WTC11 (cell line): Measurements from ENCODE around the gene KIF6. TPM values are rescaled to one million over a fixed set of nuclear protein-coding genes. Genes with fewer than 3 reads are reported as not detected.

Source experiments
- ATAC-seq: fragments of 200-7000 bp; cut with Tn5 transposase; 2 replicates; pipeline ENCODE4 v1.10.0; 2021; ENCODE audit warnings: mild to moderate bottlenecking, moderate library complexity
- CTCF ChIA-PET: fragments of 300-600 bp; sonication (Branson Sonifier 250); formaldehyde crosslinking; loops from one replicate; lab custom pipeline; 2021; ENCODE audit warnings: antibody characterized with exemption; lab: Charles Lee
- POLR2A ChIA-PET: fragments of 350-600 bp; sonication (Branson Sonifier 250); formaldehyde crosslinking; loops from one replicate; lab custom pipeline; 2021; ENCODE audit warnings: antibody characterized with exemption; lab: Charles Lee
- DNase-seq: peaks from one replicate; pipeline ENCODE4 v3.0.0; 2021; ENCODE audit warnings: low spot score
- H3K27ac Mint-ChIP-seq: 2 replicates; pipeline ENCODE4 v1.8.0; 2021; ENCODE audit warnings: mixed read lengths
- H3K27me3 Mint-ChIP-seq: 2 replicates; pipeline ENCODE4 v1.8.0; 2021; ENCODE audit warnings: low read depth, mild to moderate bottlenecking, moderate library complexity, mixed read lengths
- H3K36me3 Mint-ChIP-seq: 2 replicates; pipeline ENCODE4 v1.8.0; 2021; ENCODE audit warnings: mixed read lengths
- H3K4me1 Mint-ChIP-seq: 2 replicates; pipeline ENCODE4 v1.8.0; 2022; ENCODE audit warnings: mixed read lengths
- H3K4me3 Mint-ChIP-seq: 2 replicates; pipeline ENCODE4 v1.8.0; 2021; ENCODE audit warnings: mild to moderate bottlenecking, moderate library complexity, mixed read lengths
- H3K9me3 Mint-ChIP-seq: 2 replicates; pipeline ENCODE4 v1.8.0; 2021; ENCODE audit warnings: mixed read lengths
- FOXK1 ChIP-seq: sonication (generic); formaldehyde crosslinking; IDR thresholded peaks from 2 replicates; pipeline ENCODE4 v1.8.0; 2022; ENCODE audit warnings: mild to moderate bottlenecking, moderate library complexity, missing genetic modification reagents
- FOXP1 ChIP-seq: sonication (generic); formaldehyde crosslinking; IDR thresholded peaks from 2 replicates; pipeline ENCODE4 v1.8.0; 2022; ENCODE audit warnings: missing genetic modification reagents, mild to moderate bottlenecking, moderate library complexity, borderline replicate concordance
- GABPB1 ChIP-seq: sonication (generic); formaldehyde crosslinking; IDR thresholded peaks from 2 replicates; pipeline ENCODE4 v1.8.1; 2023; ENCODE audit warnings: mild to moderate bottlenecking, missing genetic modification reagents
- JAZF1 ChIP-seq: fragments of 250-450 bp; sonication (Bioruptor Pico); IDR thresholded peaks from 2 replicates; pipeline ENCODE4 v1.9.0; 2021; ENCODE audit warnings: moderate library complexity, mild to moderate bottlenecking, inconsistent platforms
- SOX15 ChIP-seq: fragments of 250-450 bp; sonication (Bioruptor Pico); IDR thresholded peaks from 2 replicates; pipeline ENCODE4 v1.9.0; 2021; ENCODE audit warnings: mild to moderate bottlenecking
- TEAD1 ChIP-seq: sonication (generic); formaldehyde crosslinking; IDR thresholded peaks from 2 replicates; pipeline ENCODE4 v1.8.0; 2022; ENCODE audit warnings: mild to moderate bottlenecking, missing genetic modification reagents
- TP53 ChIP-seq: sonication (generic); formaldehyde crosslinking; IDR thresholded peaks from 2 replicates; pipeline ENCODE4 v1.8.1; 2023; ENCODE audit warnings: mild to moderate bottlenecking, missing genetic modification reagents
- ZBTB21 ChIP-seq: sonication (generic); formaldehyde crosslinking; IDR thresholded peaks from 2 replicates; pipeline ENCODE4 v1.8.1; 2023; ENCODE audit warnings: mild to moderate bottlenecking, missing genetic modification reagents, borderline replicate concordance
- total RNA-seq: library from RNA; stranded (reverse); gene quantifications from 3 replicates; pipeline ENCODE4 v1.2.3, GENCODE V29; 2021
- TF ChIP-seq, protein P1 (sequence below): sonication (generic); formaldehyde crosslinking; IDR thresholded peaks from 2 replicates; pipeline ENCODE4 v1.8.0; 2023; ENCODE audit warnings: missing genetic modification reagents
- TF ChIP-seq, protein P2 (sequence below): sonication (generic); formaldehyde crosslinking; IDR thresholded peaks from 2 replicates; pipeline ENCODE4 v1.8.1; 2023; ENCODE audit warnings: mild to moderate bottlenecking, missing genetic modification reagents
- TF ChIP-seq, protein P3 (sequence below): sonication (generic); formaldehyde crosslinking; IDR thresholded peaks from 2 replicates; pipeline ENCODE4 v1.8.0; 2022; ENCODE audit warnings: missing genetic modification reagents
- TF ChIP-seq, protein P4 (sequence below): sonication (generic); formaldehyde crosslinking; IDR thresholded peaks from 2 replicates; pipeline ENCODE4 v1.8.0; 2022; ENCODE audit warnings: mild to moderate bottlenecking, missing genetic modification reagents
- TF ChIP-seq, protein P5 (sequence below): fragments of 250-450 bp; sonication (Bioruptor Pico); IDR thresholded peaks from 2 replicates; pipeline ENCODE4 v1.9.0; 2021; ENCODE audit warnings: mild to moderate bottlenecking, borderline replicate concordance
- TF ChIP-seq, protein P6 (sequence below): sonication (generic); formaldehyde crosslinking; IDR thresholded peaks from 2 replicates; pipeline ENCODE4 v1.8.1; 2022; ENCODE audit warnings: low read depth, mild to moderate bottlenecking, moderate library complexity, missing genetic modification reagents, borderline replicate concordance
- TF ChIP-seq, protein P7 (sequence below): sonication (generic); formaldehyde crosslinking; conservative IDR thresholded peaks from 2 replicates; pipeline ENCODE4 v1.8.1; 2023; ENCODE audit warnings: mild to moderate bottlenecking, low read depth, missing genetic modification reagents, moderate library complexity
- TF ChIP-seq, protein P8 (sequence below): fragments of 250-450 bp; sonication (Bioruptor Pico); IDR thresholded peaks from 2 replicates; pipeline ENCODE4 v1.9.0; 2021; ENCODE audit warnings: moderate library complexity, mild to moderate bottlenecking, inconsistent platforms, borderline replicate concordance
- TF ChIP-seq, protein P9 (sequence below): fragments of 250-450 bp; sonication (Bioruptor Pico); IDR thresholded peaks from 2 replicates; pipeline ENCODE4 v2.1.2; 2022; ENCODE audit warnings: mild to moderate bottlenecking, moderate library complexity

Gene KIF6
- total RNA-seq, 1 experiment from 2014 or later, result 0.57 TPM

DNA sequence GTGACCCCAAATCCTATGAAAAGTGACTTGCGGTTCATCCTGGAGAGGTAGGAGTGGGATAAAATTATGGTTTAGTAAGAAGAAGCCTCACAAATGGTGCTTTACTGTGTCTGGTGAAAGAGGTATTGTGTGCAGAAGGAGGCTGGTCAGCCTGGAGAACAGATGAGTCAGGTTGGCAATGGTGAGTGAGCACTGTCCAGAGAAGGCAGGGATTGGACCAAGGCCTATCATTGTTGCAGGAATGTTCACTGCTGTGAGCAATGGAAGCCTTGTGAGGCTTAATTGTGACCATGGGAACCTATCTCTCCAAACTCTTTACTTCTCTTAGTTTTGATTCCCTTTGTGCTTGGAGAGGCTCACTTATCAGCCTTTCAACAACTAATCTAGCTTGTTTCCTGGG, 313.7 kb downstream of the KIF6 start:
- ATAC-seq, result no peak
- ChIA-PET POLR2A (no interaction called here), CTCF (interaction anchor here (1.7 kb wide), 1 partner anchor 49 kb away, joined by 5 read pairs; no protein-coding TSS in a partner anchor)
- no peak overlapping the region for H3K4me3 Mint-ChIP-seq
- no peaks in the 10 kb centered on the region for H3K9me3 Mint-ChIP-seq
- H3K4me1 Mint-ChIP-seq, result peaks cover 10% of the 10 kb centered on the region
- H3K36me3 Mint-ChIP-seq, result no peaks in the 10 kb centered on the region
- no peak overlapping the region for H3K27ac Mint-ChIP-seq
- no peaks in the 10 kb centered on the region for H3K27me3 Mint-ChIP-seq
- DNase-seq, result no peak
- TF ChIP-seq, protein P1, sequence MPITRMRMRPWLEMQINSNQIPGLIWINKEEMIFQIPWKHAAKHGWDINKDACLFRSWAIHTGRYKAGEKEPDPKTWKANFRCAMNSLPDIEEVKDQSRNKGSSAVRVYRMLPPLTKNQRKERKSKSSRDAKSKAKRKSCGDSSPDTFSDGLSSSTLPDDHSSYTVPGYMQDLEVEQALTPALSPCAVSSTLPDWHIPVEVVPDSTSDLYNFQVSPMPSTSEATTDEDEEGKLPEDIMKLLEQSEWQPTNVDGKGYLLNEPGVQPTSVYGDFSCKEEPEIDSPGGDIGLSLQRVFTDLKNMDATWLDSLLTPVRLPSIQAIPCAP, result no peak
- no peak for TF ChIP-seq TEAD1 (CRISPR knock-in tag)
- TF ChIP-seq, all 79 proteins: peak for 0

DNA sequence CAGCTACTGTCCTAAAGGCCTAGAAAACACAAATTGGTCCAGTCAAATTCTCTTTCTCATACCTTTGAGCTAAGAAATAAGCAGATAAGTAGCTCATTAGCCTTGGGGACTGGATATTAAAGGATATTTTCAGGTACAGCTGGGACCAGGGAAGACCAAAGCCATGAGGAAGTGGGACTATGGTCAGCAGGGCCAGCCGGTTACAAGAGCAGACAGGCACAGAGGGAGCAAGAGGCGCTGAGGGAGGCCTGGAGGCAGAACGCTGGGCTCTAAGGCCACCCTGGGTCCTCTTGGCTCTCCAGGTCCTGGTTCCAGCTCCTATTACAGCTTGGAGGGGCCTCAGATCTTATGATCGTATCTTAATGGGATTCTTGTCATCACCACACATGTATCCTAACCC, 314.2 kb downstream of the KIF6 start:
- Mint-ChIP-seq H3K4me1 (peaks cover 6% of the 10 kb centered on the region), H3K4me3 (no peak overlapping the region), H3K36me3 (no peaks in the 10 kb centered on the region), H3K27me3 (no peaks in the 10 kb centered on the region), H3K9me3 (no peaks in the 10 kb centered on the region), H3K27ac (no peak overlapping the region)
- CTCF ChIA-PET, result interaction anchor here (1.7 kb wide), 1 partner anchor 49 kb away, joined by 5 read pairs; no protein-coding TSS in a partner anchor
- ATAC-seq (no peak), DNase-seq (no peak)
- POLR2A ChIA-PET, result no interaction called here
- TF ChIP-seq FOXK1 (no peak), TP53 (CRISPR knock-in tag) (no peak), SOX15 (CRISPR knock-in tag) (no peak), JAZF1 (CRISPR knock-in tag) (no peak), GABPB1 (no peak), FOXP1 (CRISPR knock-in tag) (no peak), ZBTB21 (CRISPR knock-in tag) (no peak)
- TF ChIP-seq, protein P2, sequence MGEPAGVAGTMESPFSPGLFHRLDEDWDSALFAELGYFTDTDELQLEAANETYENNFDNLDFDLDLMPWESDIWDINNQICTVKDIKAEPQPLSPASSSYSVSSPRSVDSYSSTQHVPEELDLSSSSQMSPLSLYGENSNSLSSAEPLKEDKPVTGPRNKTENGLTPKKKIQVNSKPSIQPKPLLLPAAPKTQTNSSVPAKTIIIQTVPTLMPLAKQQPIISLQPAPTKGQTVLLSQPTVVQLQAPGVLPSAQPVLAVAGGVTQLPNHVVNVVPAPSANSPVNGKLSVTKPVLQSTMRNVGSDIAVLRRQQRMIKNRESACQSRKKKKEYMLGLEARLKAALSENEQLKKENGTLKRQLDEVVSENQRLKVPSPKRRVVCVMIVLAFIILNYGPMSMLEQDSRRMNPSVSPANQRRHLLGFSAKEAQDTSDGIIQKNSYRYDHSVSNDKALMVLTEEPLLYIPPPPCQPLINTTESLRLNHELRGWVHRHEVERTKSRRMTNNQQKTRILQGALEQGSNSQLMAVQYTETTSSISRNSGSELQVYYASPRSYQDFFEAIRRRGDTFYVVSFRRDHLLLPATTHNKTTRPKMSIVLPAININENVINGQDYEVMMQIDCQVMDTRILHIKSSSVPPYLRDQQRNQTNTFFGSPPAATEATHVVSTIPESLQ, result no peak
- TF ChIP-seq, protein P3, sequence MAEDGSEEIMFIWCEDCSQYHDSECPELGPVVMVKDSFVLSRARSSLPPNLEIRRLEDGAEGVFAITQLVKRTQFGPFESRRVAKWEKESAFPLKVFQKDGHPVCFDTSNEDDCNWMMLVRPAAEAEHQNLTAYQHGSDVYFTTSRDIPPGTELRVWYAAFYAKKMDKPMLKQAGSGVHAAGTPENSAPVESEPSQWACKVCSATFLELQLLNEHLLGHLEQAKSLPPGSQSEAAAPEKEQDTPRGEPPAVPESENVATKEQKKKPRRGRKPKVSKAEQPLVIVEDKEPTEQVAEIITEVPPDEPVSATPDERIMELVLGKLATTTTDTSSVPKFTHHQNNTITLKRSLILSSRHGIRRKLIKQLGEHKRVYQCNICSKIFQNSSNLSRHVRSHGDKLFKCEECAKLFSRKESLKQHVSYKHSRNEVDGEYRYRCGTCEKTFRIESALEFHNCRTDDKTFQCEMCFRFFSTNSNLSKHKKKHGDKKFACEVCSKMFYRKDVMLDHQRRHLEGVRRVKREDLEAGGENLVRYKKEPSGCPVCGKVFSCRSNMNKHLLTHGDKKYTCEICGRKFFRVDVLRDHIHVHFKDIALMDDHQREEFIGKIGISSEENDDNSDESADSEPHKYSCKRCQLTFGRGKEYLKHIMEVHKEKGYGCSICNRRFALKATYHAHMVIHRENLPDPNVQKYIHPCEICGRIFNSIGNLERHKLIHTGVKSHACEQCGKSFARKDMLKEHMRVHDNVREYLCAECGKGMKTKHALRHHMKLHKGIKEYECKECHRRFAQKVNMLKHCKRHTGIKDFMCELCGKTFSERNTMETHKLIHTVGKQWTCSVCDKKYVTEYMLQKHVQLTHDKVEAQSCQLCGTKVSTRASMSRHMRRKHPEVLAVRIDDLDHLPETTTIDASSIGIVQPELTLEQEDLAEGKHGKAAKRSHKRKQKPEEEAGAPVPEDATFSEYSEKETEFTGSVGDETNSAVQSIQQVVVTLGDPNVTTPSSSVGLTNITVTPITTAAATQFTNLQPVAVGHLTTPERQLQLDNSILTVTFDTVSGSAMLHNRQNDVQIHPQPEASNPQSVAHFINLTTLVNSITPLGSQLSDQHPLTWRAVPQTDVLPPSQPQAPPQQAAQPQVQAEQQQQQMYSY (CRISPR knock-in tag), result no peak
- TF ChIP-seq, protein P4, sequence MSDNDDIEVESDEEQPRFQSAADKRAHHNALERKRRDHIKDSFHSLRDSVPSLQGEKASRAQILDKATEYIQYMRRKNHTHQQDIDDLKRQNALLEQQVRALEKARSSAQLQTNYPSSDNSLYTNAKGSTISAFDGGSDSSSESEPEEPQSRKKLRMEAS (CRISPR knock-in tag), result no peak
- TF ChIP-seq, protein P5, sequence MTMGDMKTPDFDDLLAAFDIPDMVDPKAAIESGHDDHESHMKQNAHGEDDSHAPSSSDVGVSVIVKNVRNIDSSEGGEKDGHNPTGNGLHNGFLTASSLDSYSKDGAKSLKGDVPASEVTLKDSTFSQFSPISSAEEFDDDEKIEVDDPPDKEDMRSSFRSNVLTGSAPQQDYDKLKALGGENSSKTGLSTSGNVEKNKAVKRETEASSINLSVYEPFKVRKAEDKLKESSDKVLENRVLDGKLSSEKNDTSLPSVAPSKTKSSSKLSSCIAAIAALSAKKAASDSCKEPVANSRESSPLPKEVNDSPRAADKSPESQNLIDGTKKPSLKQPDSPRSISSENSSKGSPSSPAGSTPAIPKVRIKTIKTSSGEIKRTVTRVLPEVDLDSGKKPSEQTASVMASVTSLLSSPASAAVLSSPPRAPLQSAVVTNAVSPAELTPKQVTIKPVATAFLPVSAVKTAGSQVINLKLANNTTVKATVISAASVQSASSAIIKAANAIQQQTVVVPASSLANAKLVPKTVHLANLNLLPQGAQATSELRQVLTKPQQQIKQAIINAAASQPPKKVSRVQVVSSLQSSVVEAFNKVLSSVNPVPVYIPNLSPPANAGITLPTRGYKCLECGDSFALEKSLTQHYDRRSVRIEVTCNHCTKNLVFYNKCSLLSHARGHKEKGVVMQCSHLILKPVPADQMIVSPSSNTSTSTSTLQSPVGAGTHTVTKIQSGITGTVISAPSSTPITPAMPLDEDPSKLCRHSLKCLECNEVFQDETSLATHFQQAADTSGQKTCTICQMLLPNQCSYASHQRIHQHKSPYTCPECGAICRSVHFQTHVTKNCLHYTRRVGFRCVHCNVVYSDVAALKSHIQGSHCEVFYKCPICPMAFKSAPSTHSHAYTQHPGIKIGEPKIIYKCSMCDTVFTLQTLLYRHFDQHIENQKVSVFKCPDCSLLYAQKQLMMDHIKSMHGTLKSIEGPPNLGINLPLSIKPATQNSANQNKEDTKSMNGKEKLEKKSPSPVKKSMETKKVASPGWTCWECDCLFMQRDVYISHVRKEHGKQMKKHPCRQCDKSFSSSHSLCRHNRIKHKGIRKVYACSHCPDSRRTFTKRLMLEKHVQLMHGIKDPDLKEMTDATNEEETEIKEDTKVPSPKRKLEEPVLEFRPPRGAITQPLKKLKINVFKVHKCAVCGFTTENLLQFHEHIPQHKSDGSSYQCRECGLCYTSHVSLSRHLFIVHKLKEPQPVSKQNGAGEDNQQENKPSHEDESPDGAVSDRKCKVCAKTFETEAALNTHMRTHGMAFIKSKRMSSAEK (CRISPR knock-in tag), result no peak
- TF ChIP-seq, protein P6, sequence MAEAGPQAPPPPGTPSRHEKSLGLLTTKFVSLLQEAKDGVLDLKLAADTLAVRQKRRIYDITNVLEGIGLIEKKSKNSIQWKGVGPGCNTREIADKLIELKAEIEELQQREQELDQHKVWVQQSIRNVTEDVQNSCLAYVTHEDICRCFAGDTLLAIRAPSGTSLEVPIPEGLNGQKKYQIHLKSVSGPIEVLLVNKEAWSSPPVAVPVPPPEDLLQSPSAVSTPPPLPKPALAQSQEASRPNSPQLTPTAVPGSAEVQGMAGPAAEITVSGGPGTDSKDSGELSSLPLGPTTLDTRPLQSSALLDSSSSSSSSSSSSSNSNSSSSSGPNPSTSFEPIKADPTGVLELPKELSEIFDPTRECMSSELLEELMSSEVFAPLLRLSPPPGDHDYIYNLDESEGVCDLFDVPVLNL, result no peak
- TF ChIP-seq, protein P7, sequence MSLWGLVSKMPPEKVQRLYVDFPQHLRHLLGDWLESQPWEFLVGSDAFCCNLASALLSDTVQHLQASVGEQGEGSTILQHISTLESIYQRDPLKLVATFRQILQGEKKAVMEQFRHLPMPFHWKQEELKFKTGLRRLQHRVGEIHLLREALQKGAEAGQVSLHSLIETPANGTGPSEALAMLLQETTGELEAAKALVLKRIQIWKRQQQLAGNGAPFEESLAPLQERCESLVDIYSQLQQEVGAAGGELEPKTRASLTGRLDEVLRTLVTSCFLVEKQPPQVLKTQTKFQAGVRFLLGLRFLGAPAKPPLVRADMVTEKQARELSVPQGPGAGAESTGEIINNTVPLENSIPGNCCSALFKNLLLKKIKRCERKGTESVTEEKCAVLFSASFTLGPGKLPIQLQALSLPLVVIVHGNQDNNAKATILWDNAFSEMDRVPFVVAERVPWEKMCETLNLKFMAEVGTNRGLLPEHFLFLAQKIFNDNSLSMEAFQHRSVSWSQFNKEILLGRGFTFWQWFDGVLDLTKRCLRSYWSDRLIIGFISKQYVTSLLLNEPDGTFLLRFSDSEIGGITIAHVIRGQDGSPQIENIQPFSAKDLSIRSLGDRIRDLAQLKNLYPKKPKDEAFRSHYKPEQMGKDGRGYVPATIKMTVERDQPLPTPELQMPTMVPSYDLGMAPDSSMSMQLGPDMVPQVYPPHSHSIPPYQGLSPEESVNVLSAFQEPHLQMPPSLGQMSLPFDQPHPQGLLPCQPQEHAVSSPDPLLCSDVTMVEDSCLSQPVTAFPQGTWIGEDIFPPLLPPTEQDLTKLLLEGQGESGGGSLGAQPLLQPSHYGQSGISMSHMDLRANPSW, result no peak
- TF ChIP-seq, protein P8, sequence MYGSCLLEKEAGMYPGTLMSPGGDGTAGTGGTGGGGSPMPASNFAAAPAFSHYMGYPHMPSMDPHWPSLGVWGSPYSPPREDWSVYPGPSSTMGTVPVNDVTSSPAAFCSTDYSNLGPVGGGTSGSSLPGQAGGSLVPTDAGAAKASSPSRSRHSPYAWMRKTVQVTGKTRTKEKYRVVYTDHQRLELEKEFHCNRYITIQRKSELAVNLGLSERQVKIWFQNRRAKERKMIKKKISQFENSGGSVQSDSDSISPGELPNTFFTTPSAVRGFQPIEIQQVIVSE, result no peak
- TF ChIP-seq, protein P9, sequence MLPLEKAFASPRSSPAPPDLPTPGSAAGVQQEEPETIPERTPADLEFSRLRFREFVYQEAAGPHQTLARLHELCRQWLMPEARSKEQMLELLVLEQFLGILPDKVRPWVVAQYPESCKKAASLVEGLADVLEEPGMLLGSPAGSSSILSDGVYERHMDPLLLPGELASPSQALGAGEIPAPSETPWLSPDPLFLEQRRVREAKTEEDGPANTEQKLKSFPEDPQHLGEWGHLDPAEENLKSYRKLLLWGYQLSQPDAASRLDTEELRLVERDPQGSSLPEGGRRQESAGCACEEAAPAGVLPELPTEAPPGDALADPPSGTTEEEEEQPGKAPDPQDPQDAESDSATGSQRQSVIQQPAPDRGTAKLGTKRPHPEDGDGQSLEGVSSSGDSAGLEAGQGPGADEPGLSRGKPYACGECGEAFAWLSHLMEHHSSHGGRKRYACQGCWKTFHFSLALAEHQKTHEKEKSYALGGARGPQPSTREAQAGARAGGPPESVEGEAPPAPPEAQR (CRISPR knock-in tag), result no peak
